GM18861 (cell line): Measurements from ENCODE around the gene LDLRAD3.
"Not testable (repeated sequence)": the region's sequence is repeated elsewhere in the genome, so short reads cannot be mapped to it uniquely, and the experiment has no call there.

Source experiments
- ATAC-seq: cut with Tn5 transposase; IDR thresholded peaks from one replicate; pipeline ENCODE4 v1.9.1; 2021; ENCODE audit not compliant: unreplicated experiment

LDLRAD3 gene

DNA sequence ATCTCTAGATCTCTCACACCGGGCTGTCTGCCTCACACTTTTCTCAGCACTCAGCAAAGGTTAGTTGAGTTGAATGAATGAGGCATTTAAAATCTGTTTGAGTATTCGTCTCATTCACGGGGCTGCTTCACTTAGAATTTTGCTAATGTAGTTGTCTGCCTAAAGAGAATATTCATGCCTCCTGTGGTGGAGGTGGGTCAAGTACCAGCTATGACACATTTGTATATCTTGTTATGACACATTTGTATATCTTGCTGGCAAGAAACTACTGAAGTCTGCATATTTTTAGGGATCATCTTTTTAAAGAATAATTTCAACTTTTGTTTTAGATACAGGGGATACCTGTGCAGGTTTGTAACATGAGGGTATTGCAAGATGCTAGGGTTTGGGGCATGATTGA, 43.1 kb downstream of the LDLRAD3 start:
- ATAC-seq: no peak

DNA sequence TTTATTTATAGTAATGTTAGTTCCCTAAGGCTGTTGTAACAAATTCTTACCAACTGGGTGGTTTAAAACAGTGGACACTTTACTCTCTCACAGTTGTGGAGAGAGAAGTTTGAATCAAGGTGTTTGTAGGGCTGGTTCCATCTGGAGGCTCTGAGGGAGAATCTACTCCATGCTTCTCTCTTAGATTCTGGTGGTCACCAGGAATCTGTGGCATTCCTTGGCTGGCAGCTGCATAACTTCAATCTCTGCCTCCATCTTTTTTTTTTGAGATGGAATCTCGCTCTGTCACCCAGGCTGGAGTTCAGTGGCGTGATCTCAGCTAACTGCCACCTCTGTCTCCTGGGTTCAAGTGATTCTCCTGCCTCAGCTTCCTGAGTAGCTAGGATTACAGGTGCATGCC, 46.3 kb downstream of the LDLRAD3 start:
- ATAC-seq: no peak

DNA sequence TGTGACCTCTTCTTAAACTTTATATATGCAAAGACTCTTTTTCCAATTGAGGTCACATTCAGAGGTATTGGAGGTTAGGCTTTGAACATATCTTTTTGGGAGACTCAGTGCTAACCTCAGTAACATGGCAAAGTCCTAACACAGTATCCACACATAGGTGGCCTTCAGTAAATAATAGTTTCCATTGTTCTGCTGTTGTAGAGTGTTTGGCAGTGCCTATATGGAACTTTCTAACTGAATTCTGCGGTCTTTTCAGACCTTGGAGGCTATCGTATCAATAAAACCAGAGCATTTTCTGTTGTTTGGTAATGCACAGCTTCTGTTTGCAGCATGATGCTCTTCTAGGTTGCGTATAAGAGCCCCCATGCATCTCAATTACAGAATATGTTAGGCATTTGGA, 47.0 kb downstream of the LDLRAD3 start:
- ATAC-seq: no peak

DNA sequence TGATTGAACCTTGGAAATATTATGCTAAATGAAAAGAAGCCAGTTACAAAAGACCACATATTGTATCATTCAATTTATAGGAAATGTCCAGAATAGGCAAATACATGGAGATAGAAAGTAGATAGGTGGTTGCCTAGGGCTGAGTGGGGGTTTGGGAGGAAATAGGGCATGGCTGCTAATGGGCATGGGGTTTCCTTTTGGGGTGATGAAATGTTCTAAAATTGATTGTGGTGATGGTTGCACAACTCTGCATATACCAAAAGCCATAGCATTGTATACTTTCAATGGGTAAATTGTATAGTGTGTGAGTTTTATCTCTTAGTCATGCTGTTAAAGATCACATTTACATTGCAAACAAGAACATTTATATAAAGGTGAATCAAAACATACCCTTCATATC, 48.7 kb downstream of the LDLRAD3 start:
- no peak for ATAC-seq

DNA sequence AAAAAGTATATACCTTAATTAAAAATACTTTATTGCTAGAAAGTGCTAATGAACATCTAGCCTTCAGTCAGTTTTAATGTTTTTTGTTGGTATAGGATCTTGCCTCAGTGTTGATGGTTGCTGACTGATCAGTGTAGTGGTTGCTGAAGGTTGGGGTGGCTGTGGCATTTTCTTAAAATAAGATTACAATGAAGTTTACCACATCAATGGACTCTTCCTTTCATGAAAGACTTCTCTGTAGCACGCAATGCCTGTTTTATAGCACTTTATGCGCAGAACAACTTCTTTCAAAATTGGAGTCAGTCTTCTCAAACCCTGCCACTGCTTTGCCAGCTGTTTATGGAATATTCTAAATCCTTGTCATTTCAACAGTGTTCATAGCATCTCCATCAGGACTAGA, 50.6 kb downstream of the LDLRAD3 start:
- ATAC-seq: no peak

DNA sequence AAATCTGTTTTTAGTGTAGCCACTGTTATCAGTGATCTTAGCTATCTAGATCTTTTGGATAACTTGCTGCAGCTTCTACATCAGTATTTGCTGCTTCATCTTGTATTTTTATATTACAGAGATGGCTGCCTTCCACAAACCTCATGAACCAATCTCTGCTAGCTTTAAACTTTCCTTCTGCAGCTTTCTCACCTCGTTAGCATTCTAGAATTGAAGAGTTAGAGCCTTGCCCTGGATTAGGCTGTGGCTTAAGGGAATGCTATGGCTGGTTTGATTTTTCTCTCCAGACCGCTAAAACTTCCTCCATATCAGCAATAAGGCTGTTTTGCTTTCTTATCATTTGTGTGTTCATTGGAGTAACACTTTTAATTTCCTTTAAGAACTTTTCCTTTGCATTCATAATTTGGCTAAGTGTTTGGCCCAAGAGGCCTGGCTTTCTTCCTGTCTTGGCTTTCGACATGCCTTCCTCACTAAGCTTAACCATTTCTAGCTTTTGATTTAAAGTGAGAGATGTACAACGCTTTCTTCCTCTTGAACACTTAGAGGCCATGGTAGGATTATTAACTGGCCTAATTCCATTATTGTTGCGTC, 51.9 kb downstream of the LDLRAD3 start:
- ATAC-seq: no peak

DNA sequence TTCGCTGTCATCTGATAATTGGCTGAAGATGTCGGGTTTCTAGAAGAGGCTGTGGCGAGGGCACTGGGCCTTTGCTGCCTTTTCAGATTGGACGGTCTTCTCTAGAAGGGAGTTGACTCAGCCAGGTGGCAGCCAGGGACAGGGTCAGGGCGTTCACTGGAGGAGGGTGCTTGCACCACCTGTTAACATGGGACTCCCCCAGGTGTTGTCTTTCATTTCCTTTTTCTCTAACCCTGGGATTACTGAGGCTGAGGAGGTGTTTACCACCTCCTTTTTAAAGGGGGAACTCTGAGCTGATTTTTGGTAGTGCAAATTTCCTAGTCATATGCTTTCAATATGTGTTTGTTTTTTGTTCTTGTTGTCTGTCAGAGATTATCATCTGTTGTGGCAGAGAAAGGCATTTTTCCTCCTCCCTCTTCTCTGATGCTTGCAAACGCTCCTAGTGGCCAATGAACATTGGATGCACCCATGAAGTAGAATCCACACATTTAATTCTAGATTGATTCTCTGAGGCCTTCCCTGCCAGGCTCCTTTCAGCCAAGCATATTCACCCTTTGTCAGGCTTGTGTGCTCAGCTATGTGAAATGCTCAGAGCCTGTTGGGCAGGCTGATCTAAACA, 54.1 kb downstream of the LDLRAD3 start:
- no peak for ATAC-seq

DNA sequence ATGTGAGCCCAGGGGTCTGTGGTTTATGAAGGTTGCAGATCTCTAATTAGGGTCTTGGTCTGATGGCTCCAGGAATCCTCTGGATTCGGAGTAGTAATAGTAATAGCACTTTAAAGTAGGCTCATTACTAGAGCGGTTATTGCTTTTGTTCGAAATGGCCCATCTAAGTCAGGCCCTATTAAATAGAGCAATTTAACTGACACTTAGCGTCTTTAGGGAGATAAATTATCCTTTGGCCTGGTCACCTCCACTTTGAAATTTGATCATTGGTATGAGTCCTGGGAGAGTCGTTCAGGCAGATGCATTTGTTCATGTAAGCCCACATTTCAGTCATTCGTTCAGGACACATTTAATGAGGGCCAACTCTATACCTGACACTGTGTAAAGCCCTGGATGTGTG, 54.8 kb downstream of the LDLRAD3 start:
- ATAC-seq: no peak

DNA sequence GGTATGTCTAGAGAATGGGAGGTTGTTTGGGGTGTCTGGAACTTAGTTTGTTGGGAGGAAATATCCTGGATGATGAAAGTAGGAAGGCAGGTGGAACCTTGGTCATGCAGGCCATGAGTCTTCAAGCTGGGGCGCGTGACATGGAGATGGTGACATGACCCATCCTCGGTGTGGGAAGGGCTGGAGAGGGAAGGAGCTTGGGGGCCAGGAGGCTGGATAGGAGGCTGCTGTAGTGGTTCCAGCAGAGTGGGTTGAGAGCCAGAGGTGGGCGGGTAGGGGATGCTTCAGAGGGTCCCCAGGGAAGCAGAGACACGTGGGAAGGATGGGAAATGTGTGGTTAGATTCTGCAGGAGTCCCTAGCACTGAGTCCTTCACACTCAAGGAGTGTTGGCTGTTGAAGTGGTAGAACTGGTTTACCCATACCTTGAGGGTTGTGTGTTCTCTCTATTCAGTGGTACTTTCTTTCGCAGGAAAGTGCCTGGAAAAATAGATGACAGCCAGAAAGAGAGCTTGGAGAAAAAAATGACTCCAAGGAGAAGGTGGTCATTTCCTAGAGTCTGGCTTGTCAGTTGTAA, 56.8 kb downstream of the LDLRAD3 start:
- ATAC-seq: no peak

DNA sequence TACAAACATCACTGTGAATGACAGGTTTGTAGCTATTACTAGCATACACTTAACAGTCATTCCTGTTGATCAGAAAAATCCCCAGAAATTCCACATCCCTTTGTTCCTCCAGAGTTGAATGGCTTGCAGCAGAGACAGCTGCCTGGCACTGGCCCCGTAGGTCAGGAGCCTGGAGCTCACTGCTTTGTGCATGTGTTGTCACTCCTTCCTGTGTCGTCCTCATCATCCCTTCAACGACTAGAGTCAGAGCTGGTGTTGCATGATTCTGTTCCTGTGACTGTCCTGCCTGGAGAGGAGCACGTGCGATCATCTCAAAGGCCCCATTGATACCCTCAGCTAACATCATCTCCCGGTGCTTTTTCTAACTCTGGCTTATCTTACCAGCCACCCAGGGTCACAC, 58.3 kb downstream of the LDLRAD3 start:
- no peak for ATAC-seq

DNA sequence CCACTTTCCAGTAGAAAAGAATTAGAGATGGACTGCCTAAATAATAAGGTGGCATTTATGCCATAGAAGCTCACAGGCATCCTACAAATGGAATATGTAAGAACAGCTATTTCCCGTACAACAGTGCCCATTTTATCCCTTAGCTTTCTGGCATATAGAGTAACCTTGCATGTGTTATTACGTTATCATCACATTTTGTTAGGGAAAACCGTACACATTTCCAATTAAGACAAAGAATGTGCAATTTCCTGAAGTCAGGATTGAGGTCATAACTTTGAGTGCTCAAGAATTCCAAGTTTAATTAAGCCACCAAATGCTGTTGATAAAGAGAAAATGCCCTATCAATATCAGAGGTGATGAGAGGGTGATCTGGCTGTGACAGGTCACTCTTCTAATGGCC, 58.9 kb downstream of the LDLRAD3 start:
- ATAC-seq: no peak

DNA sequence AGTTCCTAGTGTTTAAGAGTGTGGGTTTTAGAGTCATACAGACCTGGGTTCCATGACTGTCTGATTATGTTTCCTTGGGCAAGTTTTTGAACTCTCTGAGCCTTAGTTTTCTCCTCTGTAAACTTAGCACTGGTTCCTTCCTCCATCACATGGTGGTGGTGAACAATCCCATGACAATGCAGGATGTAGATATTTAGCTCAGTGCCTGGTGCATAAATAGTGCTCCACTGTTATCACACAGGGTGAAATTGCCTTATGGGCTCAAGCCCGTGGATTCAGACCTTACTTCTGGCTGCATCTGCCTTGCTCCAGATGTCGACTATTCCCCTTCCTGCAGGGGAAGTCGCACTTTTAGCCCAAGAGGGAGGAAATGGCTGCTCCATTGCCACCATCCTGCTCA, 62.7 kb downstream of the LDLRAD3 start:
- no peak for ATAC-seq

DNA sequence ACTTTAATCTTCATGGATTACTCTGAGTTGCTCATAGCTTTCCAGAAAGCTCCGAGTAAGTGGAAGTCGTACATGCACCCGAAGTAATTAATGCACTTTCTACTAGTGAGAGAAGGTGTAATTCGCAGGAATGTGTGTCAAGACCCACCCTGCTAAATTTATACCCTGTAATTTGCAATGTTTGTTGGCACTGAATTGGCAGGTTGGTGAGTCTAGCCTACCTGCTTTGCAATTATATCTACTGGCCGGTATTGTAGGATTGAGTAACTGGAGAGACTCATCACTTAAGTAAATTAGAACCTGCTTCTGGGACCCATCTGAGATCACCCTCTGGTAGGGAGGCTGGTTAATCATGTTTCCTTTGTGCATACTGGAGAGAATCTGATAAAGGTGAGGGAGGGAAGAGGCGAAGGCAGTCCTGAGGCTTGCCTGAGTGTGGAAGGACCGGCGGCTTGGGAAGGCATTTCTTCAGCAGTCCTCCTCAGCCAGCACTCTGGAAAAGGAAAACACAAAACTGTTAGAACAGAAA, 63.3 kb downstream of the LDLRAD3 start:
- no peak for ATAC-seq

DNA sequence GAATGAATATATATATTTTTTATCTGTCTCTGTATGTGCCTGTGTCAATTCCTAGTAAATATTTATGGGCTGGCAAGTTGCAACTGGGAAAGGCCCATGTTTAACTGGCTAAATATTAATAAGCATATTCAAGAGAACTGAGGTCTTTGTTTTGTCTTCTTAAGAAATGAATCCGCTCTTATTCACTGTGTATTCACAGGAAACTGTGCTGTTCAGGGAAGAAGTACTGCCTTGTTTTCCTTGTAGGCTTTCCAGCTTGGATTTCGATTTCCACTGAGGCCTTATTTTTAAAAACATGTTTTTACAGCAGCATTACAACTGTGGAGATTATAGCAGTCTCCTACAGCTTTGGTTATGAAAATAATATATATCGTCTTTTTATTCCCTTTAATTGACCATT, 64.7 kb downstream of the LDLRAD3 start:
- no peak for ATAC-seq

DNA sequence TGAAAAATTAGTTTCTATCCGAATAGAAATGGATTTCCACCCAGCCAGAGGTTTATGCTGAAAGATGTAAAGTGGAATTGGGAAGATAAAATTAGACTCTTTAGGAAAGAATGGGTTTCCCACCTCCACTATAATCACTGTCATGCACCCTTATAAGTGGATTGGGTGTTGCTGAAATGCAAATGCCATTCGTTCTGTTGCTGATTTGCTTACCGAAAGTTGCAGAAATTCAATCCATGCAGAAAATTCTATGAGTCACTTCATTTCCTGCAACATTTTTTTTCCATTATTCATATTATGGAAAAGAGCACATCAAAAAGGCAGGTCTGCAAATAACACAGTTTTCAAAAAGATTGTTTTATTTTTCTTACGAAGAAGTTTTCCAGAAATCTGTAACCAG, 65.6 kb downstream of the LDLRAD3 start:
- ATAC-seq: no peak

DNA sequence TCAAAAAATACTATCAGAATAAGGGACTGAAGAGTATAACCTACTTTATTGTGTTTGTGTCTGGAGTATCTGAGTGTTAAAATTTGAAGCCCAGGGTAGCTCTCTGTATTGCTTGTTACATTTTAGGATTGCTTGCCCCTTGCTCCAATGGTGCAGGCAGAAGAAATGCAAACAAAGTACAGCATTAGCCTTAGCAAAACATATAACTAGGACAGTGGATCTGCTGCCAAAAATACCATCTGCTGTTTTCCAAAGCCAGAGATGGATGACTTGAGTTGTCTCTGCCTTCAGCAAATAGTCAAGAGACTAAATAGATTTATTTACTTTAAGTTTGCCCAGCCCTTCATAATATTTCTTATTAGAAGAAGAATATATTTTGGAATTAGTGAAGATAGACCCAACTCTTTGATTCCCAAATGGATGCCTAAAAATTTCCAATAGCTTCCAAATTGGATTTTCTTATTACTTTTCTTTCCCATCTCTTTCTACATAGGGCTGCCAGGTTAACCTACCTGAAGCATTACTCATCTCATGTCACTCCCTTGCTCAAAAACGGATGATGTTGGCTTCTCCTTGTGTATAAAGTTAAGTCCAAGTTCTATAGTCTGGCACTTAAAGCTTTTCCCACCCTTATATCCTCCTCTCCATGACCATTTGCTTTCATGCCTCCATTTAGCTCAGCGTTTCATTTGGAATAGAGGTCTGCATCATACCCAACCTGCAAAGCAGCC, 66.3 kb downstream of the LDLRAD3 start:
- no peak for ATAC-seq

DNA sequence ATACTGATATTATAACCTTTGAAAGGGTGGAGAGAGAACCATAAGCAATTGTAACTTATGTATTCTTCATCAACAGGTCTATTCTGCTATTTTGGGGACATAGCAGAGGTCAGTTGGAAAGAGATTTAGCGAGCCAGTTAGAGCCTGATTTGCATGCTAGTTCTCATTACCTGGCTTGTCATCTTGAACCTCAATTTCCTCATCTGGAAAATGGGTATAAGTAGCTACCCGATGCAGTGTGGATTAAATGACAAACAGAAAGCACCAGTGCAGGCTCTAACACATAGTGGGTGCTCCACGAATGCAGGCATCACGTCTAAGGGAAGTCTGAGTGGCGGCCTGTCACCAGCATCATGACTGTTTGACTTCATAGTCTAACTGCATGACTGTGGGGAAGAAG, 67.7 kb downstream of the LDLRAD3 start:
- no peak for ATAC-seq

DNA sequence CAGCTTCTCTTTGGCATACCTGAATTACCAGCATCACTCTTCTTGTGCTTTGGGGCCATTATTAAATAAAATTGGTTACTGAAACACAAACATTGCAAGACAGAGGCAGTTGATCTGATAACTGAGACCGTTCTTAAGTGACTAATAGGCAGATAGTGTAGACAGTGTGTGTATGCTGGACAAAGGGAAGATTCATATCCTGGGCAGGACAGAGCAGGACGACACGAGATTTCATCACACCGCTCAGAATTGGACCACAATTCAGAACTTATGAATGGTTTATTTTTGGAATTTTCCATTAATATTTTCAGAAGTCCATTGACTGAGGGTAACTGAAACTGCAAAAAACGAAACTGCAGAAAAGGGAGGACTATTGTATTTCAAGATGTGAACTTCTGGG, 68.6 kb downstream of the LDLRAD3 start:
- ATAC-seq: no peak

DNA sequence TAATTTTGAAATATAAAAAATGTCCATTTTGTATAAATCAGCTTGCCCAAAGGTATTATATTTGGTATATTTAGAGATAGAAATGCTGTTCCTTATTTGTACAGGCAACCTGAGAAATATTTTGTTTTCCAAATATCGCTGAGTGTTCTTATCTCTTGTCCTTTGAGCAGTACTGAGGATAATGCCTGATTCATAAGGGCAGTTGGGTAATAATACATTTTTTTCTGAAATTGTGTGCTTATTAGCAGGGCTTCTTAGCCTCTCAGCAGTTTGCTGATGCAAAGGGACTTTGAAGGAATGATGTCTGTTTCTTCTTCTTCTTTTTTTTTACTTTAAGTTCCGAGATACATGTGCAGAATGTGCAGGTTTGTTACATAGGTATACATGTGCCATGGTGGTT, 69.1 kb downstream of the LDLRAD3 start:
- ATAC-seq: no peak

DNA sequence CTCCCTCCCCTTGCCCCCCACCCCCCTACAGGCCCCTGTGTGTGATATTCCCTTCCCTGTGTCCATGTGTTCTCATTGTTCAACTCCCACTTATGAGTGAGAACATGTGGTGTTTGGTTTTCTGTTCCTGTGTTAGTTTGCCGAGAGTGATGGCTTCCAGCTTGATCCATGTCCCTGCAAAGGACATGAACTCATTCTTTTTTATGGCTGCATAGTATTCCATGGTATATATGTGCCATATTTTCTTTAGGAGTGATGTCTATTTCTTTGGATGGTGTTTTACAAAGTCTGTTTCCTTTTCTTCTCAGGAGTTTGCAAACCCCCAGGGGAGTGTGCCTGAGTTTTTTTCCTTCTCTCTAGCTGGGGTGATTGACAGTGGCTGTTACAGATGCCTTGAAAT, 69.6 kb downstream of the LDLRAD3 start:
- not testable (repeated sequence) for ATAC-seq

DNA sequence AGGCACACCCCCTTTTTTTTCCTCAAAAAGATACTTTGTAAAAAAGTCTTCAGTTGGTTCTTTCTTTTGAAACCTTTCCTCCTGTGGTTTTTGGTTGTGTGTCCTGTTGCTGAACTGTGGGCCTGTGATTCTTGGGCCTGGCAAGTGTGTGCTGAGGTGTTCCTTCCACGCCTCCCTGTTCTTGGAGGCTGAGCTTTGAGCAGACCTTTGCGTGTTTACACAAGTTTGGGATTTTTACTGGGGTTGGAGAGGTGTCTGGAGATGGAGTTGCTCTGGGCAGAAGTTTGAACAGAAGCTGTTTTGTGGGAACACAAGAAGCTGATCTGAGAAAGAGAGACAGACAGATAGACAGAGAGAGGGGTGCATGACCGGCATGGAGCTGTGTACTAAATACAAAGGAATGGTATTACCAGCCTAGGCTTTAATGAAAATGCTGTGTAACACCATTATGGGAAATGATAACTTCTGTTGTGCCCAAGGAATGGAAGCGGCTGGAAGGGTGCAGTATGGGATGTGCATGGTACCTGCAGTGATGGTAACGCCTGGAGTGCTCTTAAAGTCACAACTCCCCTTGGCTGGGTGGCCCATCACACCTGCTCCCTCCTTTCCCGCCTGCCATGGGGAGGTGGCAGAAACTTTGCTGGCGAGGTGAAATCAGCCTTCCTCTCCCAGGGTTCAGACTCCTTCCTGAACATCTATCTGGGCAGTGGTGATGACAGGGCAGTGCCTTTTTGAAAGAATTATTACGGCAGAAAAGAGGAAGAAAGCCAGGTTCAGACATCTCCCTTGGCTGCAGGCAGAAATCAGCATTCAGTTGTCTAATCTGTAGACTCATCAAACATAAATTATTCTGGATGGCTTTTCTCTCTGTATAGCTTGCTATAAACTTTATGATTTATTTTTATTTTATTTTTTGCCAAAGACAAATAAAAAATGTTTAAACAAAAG, 70.4 kb downstream of the LDLRAD3 start:
- no peak for ATAC-seq
